Measurements from ENCODE around the gene SPATA31D1. TPM values are rescaled to one million over a fixed set of nuclear protein-coding genes. Genes with fewer than 3 reads are reported as not detected.

Gene SPATA31D1
- total and polyA plus RNA-seq, 2 donors (not counting 1 experiment from before 2014, with no cell fraction given) = not detected

DNA sequence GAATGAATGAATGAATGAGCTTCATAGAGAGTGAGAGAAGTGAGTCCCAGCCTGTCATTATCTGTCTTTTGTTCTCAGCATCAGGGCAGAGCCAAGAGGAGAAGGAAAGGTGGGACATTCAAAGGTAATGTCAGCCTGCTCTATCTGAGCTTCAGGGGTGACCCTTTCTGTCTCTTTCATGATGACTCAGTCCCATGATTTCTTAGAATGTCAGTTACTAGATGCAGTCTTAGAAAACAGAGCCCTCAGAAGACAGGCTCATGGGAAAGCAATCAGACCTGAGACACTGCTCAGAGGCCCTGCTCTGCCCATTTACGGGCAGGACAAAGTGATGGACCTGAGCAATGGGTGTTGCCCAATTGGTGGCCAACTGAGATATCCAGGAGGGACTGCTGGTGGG lies 1.1 kb downstream of the SPATA31D1 start:
- no peaks in the 10 kb centered on the region for H4K20me1 ChIP-seq (ENCODE audit: control insufficient read depth, extremely low read depth, insufficient read depth, low read length)
- H3K9ac ChIP-seq (ENCODE audit: insufficient read depth, low read length) = no peak overlapping the region
- no peak overlapping the region for H3K4me3 ChIP-seq (replicated peaks in 1 of 4; ENCODE audit: control extremely low read depth in 1 of 4, insufficient read depth in 1 of 4, low read depth in 3 of 4, low read length in 4 of 4)
- no peaks in the 10 kb centered on the region for H3K27me3 ChIP-seq (ENCODE audit: control insufficient read depth, insufficient read depth, low read length)
- no peaks in the 10 kb centered on the region for H3K79me2 ChIP-seq (ENCODE audit: control insufficient read depth, insufficient read depth, low read length)
- DNase-seq (ENCODE audit: low read depth in 2 of 2) = no peak
- H3K9me3 ChIP-seq (ENCODE audit: control insufficient read depth, insufficient read depth, low read depth, low read length) = no peaks in the 10 kb centered on the region
- no peaks in the 10 kb centered on the region for H3K36me3 ChIP-seq (ENCODE audit: control insufficient read depth, insufficient read depth, low read length)
- H2AFZ ChIP-seq (ENCODE audit: low read length) = no peak overlapping the region
- H3K4me1 ChIP-seq (ENCODE audit: control insufficient read depth, extremely low read depth, insufficient read depth, low read length) = no peaks in the 10 kb centered on the region
- H3K27ac ChIP-seq (ENCODE audit: insufficient read depth, low read length) = no peak overlapping the region
- TF ChIP-seq EZH2 (IDR thresholded peaks at IDR 0.05; ENCODE audit: low read length, missing control alignments) = no peak
- TF ChIP-seq, protein P1, sequence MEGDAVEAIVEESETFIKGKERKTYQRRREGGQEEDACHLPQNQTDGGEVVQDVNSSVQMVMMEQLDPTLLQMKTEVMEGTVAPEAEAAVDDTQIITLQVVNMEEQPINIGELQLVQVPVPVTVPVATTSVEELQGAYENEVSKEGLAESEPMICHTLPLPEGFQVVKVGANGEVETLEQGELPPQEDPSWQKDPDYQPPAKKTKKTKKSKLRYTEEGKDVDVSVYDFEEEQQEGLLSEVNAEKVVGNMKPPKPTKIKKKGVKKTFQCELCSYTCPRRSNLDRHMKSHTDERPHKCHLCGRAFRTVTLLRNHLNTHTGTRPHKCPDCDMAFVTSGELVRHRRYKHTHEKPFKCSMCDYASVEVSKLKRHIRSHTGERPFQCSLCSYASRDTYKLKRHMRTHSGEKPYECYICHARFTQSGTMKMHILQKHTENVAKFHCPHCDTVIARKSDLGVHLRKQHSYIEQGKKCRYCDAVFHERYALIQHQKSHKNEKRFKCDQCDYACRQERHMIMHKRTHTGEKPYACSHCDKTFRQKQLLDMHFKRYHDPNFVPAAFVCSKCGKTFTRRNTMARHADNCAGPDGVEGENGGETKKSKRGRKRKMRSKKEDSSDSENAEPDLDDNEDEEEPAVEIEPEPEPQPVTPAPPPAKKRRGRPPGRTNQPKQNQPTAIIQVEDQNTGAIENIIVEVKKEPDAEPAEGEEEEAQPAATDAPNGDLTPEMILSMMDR (conservative IDR thresholded peaks at IDR 0.05 in 1 of 2, IDR thresholded peaks at IDR 0.05 in 1 of 2; ENCODE audit: low read depth in 1 of 2, low read length in 2 of 2) = no peak
- no peak overlapping the region for H3K4me2 ChIP-seq (ENCODE audit: extremely low read depth, insufficient read depth, low read length)

DNA sequence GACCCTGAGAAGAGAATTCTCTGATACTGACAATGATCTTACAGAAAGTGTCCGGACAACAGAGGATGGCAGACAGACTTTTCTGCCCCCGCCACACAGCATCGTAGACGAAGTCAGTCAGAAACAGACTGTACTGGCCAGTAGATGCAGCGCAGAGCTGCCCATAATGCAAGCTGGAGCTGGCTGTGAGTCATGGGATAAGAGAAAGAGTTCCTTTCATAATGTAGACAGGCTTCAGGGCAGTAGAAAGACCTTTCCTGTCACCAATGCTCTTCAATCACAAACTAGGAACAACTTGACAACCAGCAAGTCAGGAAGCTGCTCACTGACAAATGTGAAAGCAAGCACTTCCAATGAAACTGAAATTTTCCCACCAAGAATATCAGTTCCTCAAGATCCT lies 5.1 kb downstream of the SPATA31D1 start:
- Histone ChIP-seq H3K9me3 (ENCODE audit: control insufficient read depth, insufficient read depth, low read depth, low read length) (no peaks in the 10 kb centered on the region), H3K4me2 (ENCODE audit: extremely low read depth, insufficient read depth, low read length) (no peak overlapping the region), H3K27ac (ENCODE audit: insufficient read depth, low read length) (no peak overlapping the region), H2AFZ (ENCODE audit: low read length) (no peak overlapping the region), H3K9ac (ENCODE audit: insufficient read depth, low read length) (no peak overlapping the region), H3K36me3 (ENCODE audit: control insufficient read depth, insufficient read depth, low read length) (no peaks in the 10 kb centered on the region), H3K79me2 (ENCODE audit: control insufficient read depth, insufficient read depth, low read length) (no peaks in the 10 kb centered on the region), H3K27me3 (ENCODE audit: control insufficient read depth, insufficient read depth, low read length) (no peaks in the 10 kb centered on the region), H3K4me1 (ENCODE audit: control insufficient read depth, extremely low read depth, insufficient read depth, low read length) (no peaks in the 10 kb centered on the region), H4K20me1 (ENCODE audit: control insufficient read depth, extremely low read depth, insufficient read depth, low read length) (no peaks in the 10 kb centered on the region), H3K4me3 (replicated peaks in 1 of 4; ENCODE audit: control extremely low read depth in 1 of 4, insufficient read depth in 1 of 4, low read depth in 3 of 4, low read length in 4 of 4) (no peak overlapping the region)
- no peak for DNase-seq (ENCODE audit: low read depth in 2 of 2)
- TF ChIP-seq, protein P1 (conservative IDR thresholded peaks at IDR 0.05 in 1 of 2, IDR thresholded peaks at IDR 0.05 in 1 of 2; ENCODE audit: low read depth in 1 of 2, low read length in 2 of 2) = no peak
- no peak for TF ChIP-seq EZH2 (IDR thresholded peaks at IDR 0.05; ENCODE audit: low read length, missing control alignments)

DNA sequence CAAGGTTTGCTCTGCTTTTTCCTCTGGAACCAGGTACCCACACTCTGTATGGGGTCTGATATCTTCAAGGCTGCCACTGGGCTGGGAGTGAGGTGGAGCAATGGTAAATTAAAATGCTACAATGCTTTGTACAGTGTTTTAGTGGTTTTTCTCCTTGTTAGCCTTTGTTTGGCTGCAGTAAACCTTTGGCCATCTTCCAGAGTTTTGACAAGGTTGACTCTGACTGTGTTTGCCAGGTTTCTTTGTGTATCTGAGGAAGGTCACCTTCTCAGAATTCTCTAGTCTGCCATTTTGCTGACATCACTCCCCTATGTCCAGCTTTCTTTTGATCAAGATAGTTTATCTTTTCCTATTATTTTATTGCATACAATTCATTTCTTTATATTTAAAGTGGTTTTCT lies 11.2 kb downstream of the SPATA31D1 start:
- no peak overlapping the region for H3K4me3 ChIP-seq (replicated peaks in 1 of 4; ENCODE audit: control extremely low read depth in 1 of 4, insufficient read depth in 1 of 4, low read depth in 3 of 4, low read length in 4 of 4)
- TF ChIP-seq EZH2 (IDR thresholded peaks at IDR 0.05; ENCODE audit: low read length, missing control alignments) = no peak
- TF ChIP-seq, protein P1 (conservative IDR thresholded peaks at IDR 0.05 in 1 of 2, IDR thresholded peaks at IDR 0.05 in 1 of 2; ENCODE audit: low read depth in 1 of 2, low read length in 2 of 2) = no peak
- H3K27ac ChIP-seq (ENCODE audit: insufficient read depth, low read length) = no peak overlapping the region
- H4K20me1 ChIP-seq (ENCODE audit: control insufficient read depth, extremely low read depth, insufficient read depth, low read length) = no peaks in the 10 kb centered on the region
- no peaks in the 10 kb centered on the region for H3K4me1 ChIP-seq (ENCODE audit: control insufficient read depth, extremely low read depth, insufficient read depth, low read length)
- no peaks in the 10 kb centered on the region for H3K36me3 ChIP-seq (ENCODE audit: control insufficient read depth, insufficient read depth, low read length)
- H3K9me3 ChIP-seq (ENCODE audit: control insufficient read depth, insufficient read depth, low read depth, low read length) = no peaks in the 10 kb centered on the region
- DNase-seq (ENCODE audit: low read depth in 2 of 2) = no peak
- H3K4me2 ChIP-seq (ENCODE audit: extremely low read depth, insufficient read depth, low read length) = no peak overlapping the region
- no peaks in the 10 kb centered on the region for H3K79me2 ChIP-seq (ENCODE audit: control insufficient read depth, insufficient read depth, low read length)
- H2AFZ ChIP-seq (ENCODE audit: low read length) = no peak overlapping the region
- no peaks in the 10 kb centered on the region for H3K27me3 ChIP-seq (ENCODE audit: control insufficient read depth, insufficient read depth, low read length)
- no peak overlapping the region for H3K9ac ChIP-seq (ENCODE audit: insufficient read depth, low read length)

Data from fibroblast of lung (primary cell).